B cell (primary cell): Measurements from ENCODE around the gene TRPM1. TPM values are rescaled to one million over a fixed set of nuclear protein-coding genes. Genes with fewer than 3 reads are reported as not detected.

Source experiments
- ATAC-seq: fragments of 200-7000 bp; cut with Tn5 transposase; one replicate; pipeline ENCODE4 v1.10.0; 2021; ENCODE audit warnings: low read depth, mild to moderate bottlenecking, moderate number of reproducible peaks, moderate library complexity
- CTCF ChIA-PET: fragments of 350-600 bp; sonication (Branson Sonifier 250); formaldehyde crosslinking; loops from one replicate; lab custom pipeline; 2021; ENCODE audit warnings: antibody characterized with exemption, inconsistent platforms; lab: Charles Lee
- POLR2A ChIA-PET: fragments of 350-600 bp; sonication (Branson Sonifier 250); formaldehyde crosslinking; loops from one replicate; lab custom pipeline; 2021; ENCODE audit warnings: antibody characterized with exemption; lab: Charles Lee
- DNase-seq: peaks from one replicate; pipeline ENCODE4 v3.0.0; 2013
- H2AFZ ChIP-seq: 2 replicates; pipeline ENCODE4 v1.6.1; 2012; ENCODE audit warnings: mild to moderate bottlenecking, low read depth, low read length; ENCODE audit not compliant: insufficient read depth, poor library complexity, severe bottlenecking
- H3K27ac ChIP-seq, 2 donors: 1 replicate in 1 of 2; 2 replicates in 1 of 2; pipeline ENCODE4 v1.5.1; 2012 to 2013; ENCODE audit warnings: low read length in 2 of 2, mild to moderate bottlenecking in 2 of 2, moderate library complexity in 1 of 2
- H3K27me3 ChIP-seq, 4 experiments: fragments of 200-600 bp in 1 of 4; sonication (generic) in 1 of 4; replicated peaks in 1 of 4; 1 replicate in 2 of 4; 2 replicates in 2 of 4; pipeline versions ENCODE4 v1.6.1 to v1.7.0; 2013 to 2016; ENCODE audit warnings: low read length in 3 of 4, mild to moderate bottlenecking in 2 of 4, mixed read lengths in 1 of 4, moderate library complexity in 1 of 4; ENCODE audit not compliant: insufficient read depth in 4 of 4, control insufficient read depth in 3 of 4; ENCODE audit errors: control extremely low read depth in 1 of 4
- H3K36me3 ChIP-seq, 2 experiments: replicated peaks in 1 of 2; 1 replicate in 1 of 2; 2 replicates in 1 of 2; pipeline versions ENCODE4 v1.6.1 to v1.7.1; 2013; ENCODE audit warnings: low read length in 1 of 2; ENCODE audit not compliant: insufficient read depth in 2 of 2, control insufficient read depth in 1 of 2; ENCODE audit errors: control extremely low read depth in 1 of 2, extremely low read depth in 1 of 2
- H3K4me1 ChIP-seq, 2 donors: fragments of 200-600 bp in 1 of 2; sonication (generic) in 1 of 2; 1 replicate in 1 of 2; 2 replicates in 1 of 2; pipeline versions ENCODE4 v1.5.1 to v1.6.1; 2013 to 2017; ENCODE audit warnings: low read length in 2 of 2; ENCODE audit not compliant: control insufficient read depth in 2 of 2, insufficient read depth in 2 of 2
- H3K4me2 ChIP-seq: replicated peaks from 2 replicates; pipeline ENCODE3; 2012; ENCODE audit warnings: mild to moderate bottlenecking, low read depth, low read length; ENCODE audit not compliant: poor library complexity, severe bottlenecking
- H3K4me3 ChIP-seq, 5 experiments: fragments of 200-600 bp in 1 of 5; sonication (generic) in 1 of 5; 1 replicate in 3 of 5; 2 replicates in 2 of 5; pipeline versions ENCODE4 v1.5.1 to v1.7.0; 2011 to 2016; ENCODE audit warnings: low read length in 4 of 5, mild to moderate bottlenecking in 4 of 5, low read depth in 2 of 5, control low read depth in 1 of 5, moderate library complexity in 1 of 5; ENCODE audit not compliant: insufficient read depth in 1 of 5; ENCODE audit errors: control extremely low read depth in 1 of 5, extremely low read depth in 1 of 5
- H3K79me2 ChIP-seq: fragments of 200-600 bp; sonication (generic); one replicate; pipeline ENCODE4 v1.6.0; 2016; ENCODE audit warnings: low read length; ENCODE audit not compliant: control insufficient read depth, insufficient read depth
- H3K9ac ChIP-seq: fragments of 200-600 bp; sonication (generic); 2 replicates; pipeline ENCODE4 v1.6.1; 2017; ENCODE audit warnings: mild to moderate bottlenecking, low read length, moderate library complexity
- H3K9me3 ChIP-seq, 3 donors: one replicate each; pipeline versions ENCODE4 v1.6.1 to v1.7.1; 2013; ENCODE audit warnings: low read length in 2 of 3; ENCODE audit not compliant: control insufficient read depth in 2 of 3, insufficient read depth in 1 of 3; ENCODE audit errors: control extremely low read depth in 1 of 3
- H4K20me1 ChIP-seq: 2 replicates; pipeline ENCODE4 v1.6.0; 2012; ENCODE audit warnings: mild to moderate bottlenecking, low read length; ENCODE audit not compliant: insufficient read depth, control insufficient read depth, poor library complexity, severe bottlenecking
- H3K27ac Mint-ChIP-seq: one replicate; pipeline ENCODE4 v1.8.0; 2021; ENCODE audit warnings: mixed read lengths
- H3K27me3 Mint-ChIP-seq: one replicate; pipeline ENCODE4 v1.8.0; 2021; ENCODE audit warnings: mixed read lengths
- H3K4me1 Mint-ChIP-seq: one replicate; pipeline ENCODE4 v1.8.0; 2021; ENCODE audit warnings: mixed read lengths
- H3K4me3 Mint-ChIP-seq: one replicate; pipeline ENCODE4 v1.8.0; 2021; ENCODE audit warnings: mixed read lengths
- H3K9me3 Mint-ChIP-seq: one replicate; pipeline ENCODE4 v1.8.0; 2022; ENCODE audit warnings: mixed read lengths; ENCODE audit not compliant: insufficient read depth
- EZH2 ChIP-seq: IDR thresholded peaks from 2 replicates; pipeline ENCODE4 v1.6.1; 2012; ENCODE audit warnings: borderline replicate concordance, low read depth, mild to moderate bottlenecking, moderate library complexity, low read length; ENCODE audit not compliant: insufficient read depth, poor library complexity, severe bottlenecking
- WGBS: methylation state at CpG from one replicate; pipeline ENCODE4 v1.1.5; 2013; ENCODE audit warnings: missing lambda C conversion rate; ENCODE audit not compliant: insufficient coverage; 5-methylcytosine and 5-hydroxymethylcytosine counted together
- intact Hi-C: fragments of 100-400 bp; cut with micrococcal nuclease; formaldehyde crosslinking; loops from one replicate; pipeline ENCODE4 v1.10.0; 2022
- polyA plus RNA-seq: library from polyadenylated mRNA; depleted of rRNA; stranded (reverse); fragments of >200 nt; gene quantifications from 2 replicates; pipeline ENCODE4 v1.2.3, GENCODE V29; 2012
- total RNA-seq, 2 donors: library from RNA; stranded (reverse); fragments of 120-200 nt in 1 of 2; gene quantifications; 1 replicate in 1 of 2; 2 replicates in 1 of 2; pipeline versions ENCODE4 v1.2.3 to v1.2.4, GENCODE V29; 2013 to 2022
- TF ChIP-seq, protein P1 (sequence below): fragments of 200-600 bp; IDR thresholded peaks from one replicate; pipeline ENCODE4 v1.8.0; 2022; ENCODE audit warnings: antibody characterized with exemption, mild to moderate bottlenecking

TRPM1 gene
- total and polyA plus RNA-seq, 2 donors (not counting 1 experiment from before 2014, with no cell fraction given) = 0.07 TPM; not detected in 1

DNA sequence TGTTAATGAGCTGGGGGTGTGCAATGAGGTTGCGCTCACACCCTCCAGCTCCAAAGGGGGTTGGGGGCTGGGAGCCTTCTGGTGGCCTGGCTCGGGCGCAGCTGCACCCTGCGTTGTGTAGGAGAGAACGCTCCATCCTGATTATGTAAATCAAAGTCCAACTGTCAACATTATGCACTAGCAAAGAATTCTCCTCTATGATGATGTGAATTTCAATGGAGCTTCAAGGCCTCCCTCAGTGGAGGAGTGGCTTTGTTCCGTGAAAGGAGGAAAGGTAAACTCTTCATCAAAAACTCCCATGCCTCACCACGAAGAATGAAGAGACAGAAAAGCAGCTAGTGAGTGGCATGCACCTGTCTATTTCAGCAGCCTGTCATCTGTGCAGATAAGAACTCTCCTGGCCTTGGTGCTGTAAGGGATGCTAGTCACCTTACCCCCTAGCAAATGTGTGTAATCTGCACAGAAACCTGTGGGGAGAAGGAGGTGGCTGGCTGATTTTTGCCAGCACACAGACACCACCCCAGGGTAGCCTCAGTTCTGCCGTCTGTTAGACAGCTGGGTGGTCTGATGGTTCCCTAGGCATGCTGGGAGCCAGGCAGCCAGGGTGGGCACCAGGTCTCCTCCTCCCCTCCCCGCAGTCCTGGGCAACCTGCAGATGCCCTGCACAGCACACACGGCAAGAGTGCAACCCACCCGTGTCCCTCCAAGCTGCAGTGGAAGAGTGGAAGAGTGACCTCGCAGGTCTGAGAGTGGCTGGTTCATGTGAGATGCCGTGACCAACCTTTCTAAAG, 47.0 kb upstream of the TRPM1 start:
- no peaks in the 10 kb centered on the region for H3K4me1 Mint-ChIP-seq
- no peaks in the 10 kb centered on the region for H3K36me3 ChIP-seq
- no peak overlapping the region for H3K4me2 ChIP-seq
- ChIA-PET POLR2A (no interaction called here), CTCF (interaction anchor here (0.9 kb wide), 1 partner anchor 19 kb away, joined by 3 read pairs; no protein-coding TSS in a partner anchor)
- H3K4me3 ChIP-seq = no peak overlapping the region
- TF ChIP-seq, protein P1, sequence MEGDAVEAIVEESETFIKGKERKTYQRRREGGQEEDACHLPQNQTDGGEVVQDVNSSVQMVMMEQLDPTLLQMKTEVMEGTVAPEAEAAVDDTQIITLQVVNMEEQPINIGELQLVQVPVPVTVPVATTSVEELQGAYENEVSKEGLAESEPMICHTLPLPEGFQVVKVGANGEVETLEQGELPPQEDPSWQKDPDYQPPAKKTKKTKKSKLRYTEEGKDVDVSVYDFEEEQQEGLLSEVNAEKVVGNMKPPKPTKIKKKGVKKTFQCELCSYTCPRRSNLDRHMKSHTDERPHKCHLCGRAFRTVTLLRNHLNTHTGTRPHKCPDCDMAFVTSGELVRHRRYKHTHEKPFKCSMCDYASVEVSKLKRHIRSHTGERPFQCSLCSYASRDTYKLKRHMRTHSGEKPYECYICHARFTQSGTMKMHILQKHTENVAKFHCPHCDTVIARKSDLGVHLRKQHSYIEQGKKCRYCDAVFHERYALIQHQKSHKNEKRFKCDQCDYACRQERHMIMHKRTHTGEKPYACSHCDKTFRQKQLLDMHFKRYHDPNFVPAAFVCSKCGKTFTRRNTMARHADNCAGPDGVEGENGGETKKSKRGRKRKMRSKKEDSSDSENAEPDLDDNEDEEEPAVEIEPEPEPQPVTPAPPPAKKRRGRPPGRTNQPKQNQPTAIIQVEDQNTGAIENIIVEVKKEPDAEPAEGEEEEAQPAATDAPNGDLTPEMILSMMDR = no peak
- no peak for TF ChIP-seq EZH2
- H3K9me3 Mint-ChIP-seq = no peaks in the 10 kb centered on the region
- no peaks in the 10 kb centered on the region for H4K20me1 ChIP-seq
- H3K9me3 ChIP-seq = no peaks in the 10 kb centered on the region
- no peak overlapping the region for H3K27ac Mint-ChIP-seq
- DNase-seq (no peak), ATAC-seq (no peak)
- no peak overlapping the region for H3K9ac ChIP-seq
- no peak overlapping the region for H3K4me3 Mint-ChIP-seq
- H3K27me3 ChIP-seq = no peaks in the 10 kb centered on the region
- no peaks in the 10 kb centered on the region for H3K4me1 ChIP-seq
- H3K79me2 ChIP-seq = no peaks in the 10 kb centered on the region
- no peak overlapping the region for H3K27ac ChIP-seq
- intact Hi-C loops = no loop called here
- H3K27me3 Mint-ChIP-seq = peaks cover 11% of the 10 kb centered on the region
- H2AFZ ChIP-seq = no peak overlapping the region
- 74% methylated on average over 5 of the region's 13 CpGs for WGBS

DNA sequence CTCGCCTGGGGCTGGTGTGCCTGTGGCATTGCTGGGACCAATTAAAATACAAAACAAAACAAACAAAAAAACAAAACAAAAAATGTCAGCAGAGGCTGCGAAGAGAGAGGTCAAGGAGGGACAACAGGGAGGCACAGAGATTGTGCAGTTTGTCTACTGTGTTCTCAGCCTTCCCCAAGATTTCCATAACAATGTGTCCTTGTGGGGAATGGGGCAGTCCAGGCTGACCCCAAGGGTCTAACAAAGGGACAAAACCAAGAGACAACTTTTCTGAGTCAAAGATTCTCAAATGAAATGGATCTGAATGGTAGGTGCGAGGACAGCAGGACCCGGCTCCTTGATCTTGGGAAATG, 46.4 kb upstream of the TRPM1 start:
- no peaks in the 10 kb centered on the region for H3K9me3 Mint-ChIP-seq
- CTCF ChIA-PET = interaction anchor here (0.9 kb wide), 1 partner anchor 19 kb away, joined by 3 read pairs; no protein-coding TSS in a partner anchor
- Histone ChIP-seq H3K79me2 (no peaks in the 10 kb centered on the region), H3K4me3 (no peak overlapping the region), H3K27ac (no peak overlapping the region), H3K36me3 (no peaks in the 10 kb centered on the region), H2AFZ (no peak overlapping the region), H4K20me1 (no peaks in the 10 kb centered on the region), H3K9ac (no peak overlapping the region), H3K9me3 (no peaks in the 10 kb centered on the region), H3K4me2 (no peak overlapping the region), H3K4me1 (no peaks in the 10 kb centered on the region), H3K27me3 (no peaks in the 10 kb centered on the region)
- no peak overlapping the region for H3K27ac Mint-ChIP-seq
- ATAC-seq (no peak), DNase-seq (no peak)
- no peak for TF ChIP-seq EZH2
- TF ChIP-seq, protein P1 = no peak
- no peaks in the 10 kb centered on the region for H3K4me1 Mint-ChIP-seq
- H3K27me3 Mint-ChIP-seq = peaks cover 11% of the 10 kb centered on the region
- H3K4me3 Mint-ChIP-seq = no peak overlapping the region
- 90% methylated on average over 2 of the region's 4 CpGs for WGBS
- intact Hi-C loops = no loop called here
- POLR2A ChIA-PET = no interaction called here
